K562 (cell line): ENCODE data around the gene KLF4. TPM values are rescaled to one million over a fixed set of nuclear protein-coding genes. Genes with fewer than 3 reads are reported as not detected.

ENCODE experiments used
- ATAC-seq: fragments of 200-7000 bp; cut with Tn5 transposase; 3 replicates; pipeline ENCODE4 v1.9.1; 2020; ENCODE audit warnings: moderate library complexity
- BruUV-seq: library from RNA; stranded (reverse); fragments of 400-500 nt; replicated peaks from 2 replicates; lab custom pipeline; 2021; lab: Mats Ljungman, UMichigan
- CTCF ChIA-PET: fragments of 300-600 bp; formaldehyde crosslinking; extraction: SDS; loops from one replicate; lab custom pipeline; 2021; ENCODE audit warnings: low intra/inter-chr PET ratio; lab: Yijun Ruan, JAX
- POLR2A ChIA-PET: fragments of 300-600, 350-650 bp; sonication (Branson Sonifier 250); formaldehyde crosslinking; extraction: SDS; loops from one replicate; lab custom pipeline; 2021; ENCODE audit warnings: antibody characterized with exemption, inconsistent platforms; lab: Yijun Ruan, JAX
- DNase-seq, 4 experiments: peaks; one replicate each; pipeline versions ENCODE4 v3.0.0 to v3.0.0-alpha.2; 2011 to 2018; ENCODE audit warnings: low spot score in 3 of 4, mixed read lengths in 3 of 4; ENCODE audit errors: extremely low read depth in 1 of 4
- FAIRE-seq: peaks from 2 replicates; lab custom pipeline; 2011; peaks lifted over from hg19 to GRCh38; lab: Jason Lieb, UNC
- H2AFZ ChIP-seq: 2 replicates; pipeline ENCODE4 v1.6.0; 2011; ENCODE audit warnings: low read depth, low read length, control low read depth, inconsistent platforms
- H3K27ac ChIP-seq: fragments of 200-600 bp; 3 replicates; pipeline ENCODE4 v1.8.0; 2011; ENCODE audit warnings: low read depth, mild to moderate bottlenecking, control low read depth, inconsistent platforms, low read length, moderate library complexity, mixed read lengths; ENCODE audit errors: extremely low read depth
- H3K27me3 ChIP-seq, 2 experiments: fragments of 300-600 bp in 1 of 2; 2 replicates in 1 of 2; 3 replicates in 1 of 2; pipeline versions ENCODE4 v1.6.0 to v1.8.0; 2011; ENCODE audit warnings: inconsistent platforms in 2 of 2, low read length in 2 of 2, mild to moderate bottlenecking in 1 of 2, mixed read lengths in 1 of 2, moderate library complexity in 1 of 2; ENCODE audit not compliant: control insufficient read depth in 2 of 2, insufficient read depth in 2 of 2
- H3K36me3 ChIP-seq: fragments of 300-600 bp; 3 replicates; pipeline ENCODE4 v1.8.0; 2011; ENCODE audit warnings: mild to moderate bottlenecking, low read length, inconsistent platforms; ENCODE audit not compliant: control insufficient read depth, insufficient read depth
- H3K4me1 ChIP-seq, 2 experiments: fragments of 200-600 bp in 1 of 2; replicated peaks in 1 of 2; 2 replicates in 1 of 2; 3 replicates in 1 of 2; pipeline versions ENCODE4 v1.5.1 to v1.8.0; 2011; ENCODE audit warnings: inconsistent platforms in 2 of 2, low read length in 2 of 2, mild to moderate bottlenecking in 1 of 2, mixed read lengths in 1 of 2, moderate library complexity in 1 of 2; ENCODE audit not compliant: control insufficient read depth in 2 of 2, insufficient read depth in 2 of 2
- H3K4me2 ChIP-seq: 2 replicates; pipeline ENCODE4 v1.6.1; 2011; ENCODE audit warnings: low read length, control low read depth, inconsistent platforms, mixed read lengths; ENCODE audit not compliant: insufficient read depth
- H3K4me3 ChIP-seq: fragments of 200-600 bp; sonication (generic), shearing (Covaris generic); 2 replicates; pipeline ENCODE4 v1.5.1; 2016; ENCODE audit warnings: control low read depth, inconsistent platforms
- H3K79me2 ChIP-seq: fragments of 200-600 bp; 3 replicates; pipeline ENCODE4 v1.8.0; 2011; ENCODE audit warnings: low read length, inconsistent platforms; ENCODE audit not compliant: control insufficient read depth, insufficient read depth
- H3K9ac ChIP-seq, 2 experiments: 2 replicates each; pipeline versions ENCODE4 v1.6.0 to v1.6.1; 2011; ENCODE audit warnings: low read depth in 2 of 2, low read length in 2 of 2, control low read depth in 1 of 2, inconsistent platforms in 1 of 2, mild to moderate bottlenecking in 1 of 2, mixed read lengths in 1 of 2; ENCODE audit not compliant: insufficient read depth in 1 of 2
- H3K9me1 ChIP-seq: one replicate; pipeline ENCODE4 v1.6.0; 2011; ENCODE audit warnings: inconsistent platforms, mild to moderate bottlenecking, low read length, moderate library complexity; ENCODE audit not compliant: control insufficient read depth, insufficient read depth
- H3K9me3 ChIP-seq: replicated peaks from 2 replicates; pipeline ENCODE4 v1.5.1; 2011; ENCODE audit warnings: low read depth, low read length, inconsistent platforms; ENCODE audit not compliant: control insufficient read depth, insufficient read depth
- H4K20me1 ChIP-seq: replicated peaks from 2 replicates; pipeline ENCODE4 v1.6.1; 2011; ENCODE audit warnings: low read length, inconsistent platforms, mixed read lengths; ENCODE audit not compliant: control insufficient read depth, insufficient read depth
- CREBBP ChIP-seq: IDR thresholded peaks from one replicate; pipeline ENCODE4 v1.6.1; 2012; ENCODE audit warnings: low read depth, mild to moderate bottlenecking, control low read depth, inconsistent platforms, low read length
- E2F3 ChIP-seq: fragments of 250-450 bp; sonication (Bioruptor Pico); IDR thresholded peaks from 2 replicates; pipeline ENCODE4 v1.4.0; 2020; ENCODE audit warnings: mild to moderate bottlenecking
- HMGXB4 ChIP-seq: sonication (generic); formaldehyde crosslinking; IDR thresholded peaks from 2 replicates; pipeline ENCODE4 v1.8.1; 2023; ENCODE audit warnings: mild to moderate bottlenecking, missing genetic modification reagents
- SFPQ ChIP-seq: fragments of 200-400 bp; formaldehyde crosslinking; IDR thresholded peaks from 2 replicates; pipeline ENCODE4 v1.6.1; 2017; ENCODE audit warnings: mild to moderate bottlenecking, low read depth, low read length, moderate library complexity
- U2AF1 ChIP-seq: fragments of 200-400 bp; formaldehyde crosslinking; optimal IDR thresholded peaks from 2 replicates; pipeline ENCODE3; 2017; ENCODE audit warnings: mild to moderate bottlenecking, low read depth, low read length, moderate library complexity
- USF2 ChIP-seq: sonication (generic); formaldehyde crosslinking; IDR thresholded peaks from 2 replicates; pipeline ENCODE4 v1.5.0; 2020; ENCODE audit warnings: missing genetic modification reagents
- ZNF551 ChIP-seq: fragments of 250-450 bp; sonication (Bioruptor Pico); IDR thresholded peaks from 2 replicates; pipeline ENCODE4 v1.5.0; 2021; ENCODE audit warnings: mild to moderate bottlenecking, moderate library complexity
- ZNF639 ChIP-seq, 2 experiments: fragments of 200-800 bp in 1 of 2; sonication (Bioruptor generic) in 1 of 2; sonication (generic) in 1 of 2; formaldehyde crosslinking in 1 of 2; IDR thresholded peaks in 1 of 2; conservative IDR thresholded peaks in 1 of 2; 2 replicates each; pipeline versions ENCODE4 v1.5.0 to v1.6.1; 2016 to 2020; ENCODE audit warnings: missing compliant biosample characterization in 1 of 2, missing genetic modification characterization in 1 of 2, missing genetic modification reagents in 1 of 2
- WGBS: fragments of 100-300 bp; shearing (Covaris generic); methylation state at CpG from one replicate; pipeline ENCODE4 v1.1.6; 2016; ENCODE audit warnings: low coverage, mixed read lengths; ENCODE audit not compliant: insufficient coverage; ENCODE audit errors: missing lambda C conversion rate; 5-methylcytosine and 5-hydroxymethylcytosine counted together
- in situ Hi-C: fragments of 300-500 bp; cut with MboI; formaldehyde crosslinking; loops from 4 replicates; pipeline ENCODE4 v1.15.0; 2018; ENCODE audit warnings: inconsistent platforms, mixed read lengths
- intact Hi-C: fragments of 100-400 bp; cut with micrococcal nuclease; formaldehyde crosslinking; loops from 2 replicates; pipeline ENCODE4 v1.14.2; 2022
- polyA plus RNA-seq, 8 experiments: library from polyadenylated mRNA; depleted of rRNA in 4 of 8; stranded (reverse) in 5 of 8; unstranded in 3 of 8; fragments of >200 nt; fragmentation: Nextera tagmentation in 2 of 8; fragmentation: Illumina TruSeq in 1 of 8; extraction: Ambion mirVana in 2 of 8; extraction: Trizol in 1 of 8; gene quantifications; 2 replicates each; pipeline versions ENCODE4 v1.2.1 to v1.2.3, GENCODE V29; 2011 to 2014; ENCODE audit warnings: inconsistent platforms in 1 of 8, missing spikeins in 1 of 8
- total RNA-seq, 7 experiments: library from RNA; depleted of rRNA in 6 of 7; stranded (reverse); fragments of >200 nt in 6 of 7; fragmentation: Illumina TruSeq in 2 of 7; extraction: Trizol in 2 of 7; gene quantifications; 2 replicates each; pipeline versions ENCODE4 v1.2.1 to v1.2.3, GENCODE V29; 2011 to 2021; ENCODE audit warnings: low replicate concordance in 1 of 7

The KLF4 gene
- total and polyA plus RNA-seq, 9 of the 15 experiments (the other 6 are each of a cell fraction or from before 2014, with no cell fraction given) = 0.04 to 0.95 (median 0.22) TPM

- TF ChIP-seq SFPQ (no peak), CREBBP (no peak), U2AF1 (no peak), USF2 (CRISPR knock-in tag) (no peak), E2F3 (CRISPR knock-in tag) (no peak), ZNF639 (CRISPR knock-in tag; conservative IDR thresholded peaks at IDR 0.05 in 1 of 2, IDR thresholded peaks at IDR 0.05 in 1 of 2) (no peak), ZNF551 (CRISPR knock-in tag) (no peak), HMGXB4 (no peak)
- ATAC-seq (no peak), FAIRE-seq (no peak), DNase-seq (no peak)
- no peak overlapping the region for H3K27ac ChIP-seq
- 0 out of 2 replicates have a peak, but pooled peaks cover 4% of the 10 kb centered on the region for H4K20me1 ChIP-seq
- no peak overlapping the region for H2AFZ ChIP-seq
- H3K79me2 ChIP-seq = no peaks in the 10 kb centered on the region
- H3K27me3 ChIP-seq = peaks cover 0 to 4% of the 10 kb centered on the region in 2 experiments; a peak in 3 of 5 replicates
- no peaks in the 10 kb centered on the region for H3K9me3 ChIP-seq
- no peak overlapping the region for H3K4me3 ChIP-seq
- BruUV-seq = no TSS peak
- ChIA-PET CTCF (no interaction called here), POLR2A (no interaction called here)
- 9% methylated on average over 4 of the region's 4 CpGs for WGBS
- intact Hi-C loops = no loop called here
- H3K36me3 ChIP-seq = no peaks in the 10 kb centered on the region
- no peak overlapping the region for H3K4me2 ChIP-seq
- no peak overlapping the region for H3K9ac ChIP-seq
- H3K9me1 ChIP-seq = no peaks in the 10 kb centered on the region
- in situ Hi-C loops = loop anchor here (5.0 to 10.0 kb wide), 2 partner anchors 793 to 1086 kb away; no protein-coding TSS in a partner anchor
- H3K4me1 ChIP-seq = no peaks in the 10 kb centered on the region
These were observed 10.8 kb downstream of the KLF4 start for GRCh38 chr9:107478805-107479204.
